HG02759 (cell line): ENCODE data around the gene WNK3.

Experiments used
- ATAC-seq: cut with Tn5 transposase; IDR thresholded peaks from one replicate; pipeline ENCODE4 v1.9.1; 2021; ENCODE audit warnings: mild to moderate bottlenecking, moderate library complexity; ENCODE audit not compliant: unreplicated experiment

WNK3 gene

DNA sequence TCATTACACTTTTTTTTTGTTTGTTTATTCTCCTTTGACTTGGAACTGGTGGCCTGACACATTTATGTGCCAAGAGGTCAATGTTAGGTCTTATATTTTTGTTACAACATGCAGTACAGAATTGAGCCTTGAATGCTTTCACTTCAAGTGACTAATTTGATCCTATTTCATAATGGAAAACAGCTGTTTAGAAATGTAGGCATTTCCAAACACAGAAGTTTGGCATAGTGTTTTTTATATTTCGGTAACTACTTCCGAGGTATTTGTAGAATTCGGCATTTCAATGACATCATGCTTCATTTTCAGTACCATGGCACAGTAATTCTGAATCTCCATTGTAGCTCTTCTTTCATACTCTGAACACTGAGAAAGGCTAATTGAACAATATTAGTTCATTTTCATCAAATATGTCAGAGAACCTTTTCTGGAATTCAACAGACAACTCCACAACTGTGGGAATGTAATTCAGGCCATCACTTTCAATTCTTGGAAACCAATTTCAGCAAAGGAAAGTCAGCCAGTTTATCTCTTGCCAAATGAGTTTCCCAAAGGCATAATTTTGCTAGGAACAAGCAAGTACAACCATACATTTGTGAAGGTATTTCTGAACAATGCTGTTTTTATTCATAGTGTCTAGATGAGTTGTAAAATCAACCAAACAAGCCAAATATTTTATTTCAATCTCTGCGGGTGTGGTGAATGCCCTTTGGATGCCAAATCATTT lies 186.2 kb downstream of the WNK3 start:
- no peak for ATAC-seq

DNA sequence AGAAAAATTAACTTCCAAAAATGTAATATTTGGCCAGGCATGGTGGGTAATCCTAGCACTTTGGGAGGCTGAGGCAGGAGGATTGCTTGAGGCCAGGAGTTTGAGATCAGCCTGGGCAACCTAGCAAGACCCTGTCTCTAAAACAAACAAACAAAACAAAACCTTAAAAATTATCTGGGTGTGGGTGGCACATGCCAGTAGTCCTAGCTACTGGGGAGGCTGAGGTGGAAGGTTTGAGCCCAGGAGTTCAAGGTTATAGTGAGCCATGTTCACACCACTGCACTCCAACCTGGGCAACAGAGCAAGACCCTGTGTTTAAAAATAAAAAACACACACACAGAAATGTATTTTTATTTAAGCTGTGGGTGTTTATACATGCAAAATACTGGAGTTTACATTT lies 186.8 kb downstream of the WNK3 start:
- ATAC-seq: no peak

- no peak for ATAC-seq
Measured at GRCh38 chrX:54166915-54167314, 190.9 kb downstream of the WNK3 start.

DNA sequence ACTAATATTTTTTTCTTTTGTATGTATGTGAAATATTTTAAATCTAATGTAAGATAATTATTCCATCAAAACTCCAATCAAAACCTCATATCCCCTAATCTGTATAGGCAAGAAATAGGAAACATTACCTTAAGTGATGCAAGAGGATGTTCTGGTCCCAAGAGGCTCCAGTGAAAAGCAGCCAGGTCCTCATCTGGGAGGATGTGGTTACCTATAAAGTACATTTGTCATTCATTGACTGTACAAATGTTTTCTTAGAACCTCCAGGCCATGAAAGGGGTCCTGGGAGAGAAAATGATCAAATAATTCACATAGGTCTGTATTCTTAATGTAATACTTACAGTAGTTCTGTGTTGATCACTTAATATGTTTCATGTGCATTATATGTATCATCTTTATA lies 200.3 kb downstream of the WNK3 start:
- no peak for ATAC-seq
